Suppressor macrophage treated with lipopolysaccharide for 1 hour (primary cell): ENCODE data around the gene SPAG5.

ENCODE experiments used
- DNase-seq, 3 donors: peaks; one replicate each; pipeline ENCODE4 v3.0.0-alpha.2; 2020 to 2022

SPAG5 gene, protein sequence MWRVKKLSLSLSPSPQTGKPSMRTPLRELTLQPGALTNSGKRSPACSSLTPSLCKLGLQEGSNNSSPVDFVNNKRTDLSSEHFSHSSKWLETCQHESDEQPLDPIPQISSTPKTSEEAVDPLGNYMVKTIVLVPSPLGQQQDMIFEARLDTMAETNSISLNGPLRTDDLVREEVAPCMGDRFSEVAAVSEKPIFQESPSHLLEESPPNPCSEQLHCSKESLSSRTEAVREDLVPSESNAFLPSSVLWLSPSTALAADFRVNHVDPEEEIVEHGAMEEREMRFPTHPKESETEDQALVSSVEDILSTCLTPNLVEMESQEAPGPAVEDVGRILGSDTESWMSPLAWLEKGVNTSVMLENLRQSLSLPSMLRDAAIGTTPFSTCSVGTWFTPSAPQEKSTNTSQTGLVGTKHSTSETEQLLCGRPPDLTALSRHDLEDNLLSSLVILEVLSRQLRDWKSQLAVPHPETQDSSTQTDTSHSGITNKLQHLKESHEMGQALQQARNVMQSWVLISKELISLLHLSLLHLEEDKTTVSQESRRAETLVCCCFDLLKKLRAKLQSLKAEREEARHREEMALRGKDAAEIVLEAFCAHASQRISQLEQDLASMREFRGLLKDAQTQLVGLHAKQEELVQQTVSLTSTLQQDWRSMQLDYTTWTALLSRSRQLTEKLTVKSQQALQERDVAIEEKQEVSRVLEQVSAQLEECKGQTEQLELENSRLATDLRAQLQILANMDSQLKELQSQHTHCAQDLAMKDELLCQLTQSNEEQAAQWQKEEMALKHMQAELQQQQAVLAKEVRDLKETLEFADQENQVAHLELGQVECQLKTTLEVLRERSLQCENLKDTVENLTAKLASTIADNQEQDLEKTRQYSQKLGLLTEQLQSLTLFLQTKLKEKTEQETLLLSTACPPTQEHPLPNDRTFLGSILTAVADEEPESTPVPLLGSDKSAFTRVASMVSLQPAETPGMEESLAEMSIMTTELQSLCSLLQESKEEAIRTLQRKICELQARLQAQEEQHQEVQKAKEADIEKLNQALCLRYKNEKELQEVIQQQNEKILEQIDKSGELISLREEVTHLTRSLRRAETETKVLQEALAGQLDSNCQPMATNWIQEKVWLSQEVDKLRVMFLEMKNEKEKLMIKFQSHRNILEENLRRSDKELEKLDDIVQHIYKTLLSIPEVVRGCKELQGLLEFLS

DNA sequence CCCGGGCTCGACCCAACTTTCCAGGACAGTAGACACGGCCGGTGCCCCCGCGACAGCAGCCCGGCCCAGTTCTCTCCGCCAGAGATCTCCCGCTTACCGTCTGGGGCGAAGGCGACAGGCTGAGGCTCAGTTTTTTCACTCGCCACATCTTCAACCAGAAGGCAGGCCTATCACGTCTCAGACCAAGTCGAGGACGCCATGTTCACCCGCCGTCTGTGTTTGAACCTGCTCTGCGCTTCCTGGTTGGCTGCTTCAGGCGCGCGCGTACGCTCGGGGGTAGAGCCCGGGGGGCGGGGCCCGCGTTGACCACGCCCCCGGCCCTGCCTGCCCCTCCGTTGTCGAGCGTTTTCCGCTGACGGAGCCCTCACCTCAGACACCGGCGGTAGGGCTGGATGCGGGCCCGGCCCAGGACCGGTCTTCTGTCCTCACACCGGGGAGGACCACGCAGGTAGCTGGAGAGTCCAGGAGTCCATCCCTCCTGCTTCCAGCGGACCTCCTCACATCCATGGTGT, at the start of gene SPAG5:
Gene SPAG5 (minus strand): TSS at position 227 of the 512 bp plus-strand sequence. CDS start 79 bp downstream, at position 148.
- DNase-seq: peak; percentile 93 to 97 (median 95)

DNA sequence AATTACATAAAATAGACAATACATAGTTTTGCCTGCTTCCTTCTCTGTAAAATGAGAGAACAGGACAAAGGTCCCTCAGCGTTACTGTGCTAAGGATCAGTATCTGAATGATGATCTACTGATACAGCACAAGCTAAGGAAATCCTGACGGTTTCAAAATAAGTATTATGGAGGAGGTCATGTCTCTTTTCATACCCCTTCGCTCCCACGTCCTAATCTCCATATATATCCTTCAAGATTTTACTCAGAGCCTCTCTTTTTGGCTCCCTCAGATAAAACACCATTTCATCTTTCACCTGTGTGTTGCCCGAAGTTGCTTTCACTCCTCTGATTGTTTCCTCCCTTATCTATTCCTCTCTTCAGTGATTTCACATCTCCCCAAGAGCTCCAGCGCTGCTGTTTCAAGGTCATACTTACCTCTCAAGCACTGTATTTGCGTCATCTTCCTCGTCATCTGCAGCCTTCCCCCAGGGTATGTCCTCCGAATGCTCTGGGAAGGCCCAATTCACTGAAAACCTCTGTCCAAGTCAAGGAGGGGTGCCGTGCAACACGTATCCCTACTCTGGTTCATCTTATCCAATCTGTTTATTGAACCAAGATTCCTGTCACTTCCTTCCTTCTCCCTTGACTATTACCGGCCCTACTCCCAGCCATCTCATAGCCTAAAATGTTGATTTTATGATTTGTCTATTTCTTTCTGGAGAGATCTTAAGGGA, 47.4 kb upstream of the SPAG5 start:
- no peak for DNase-seq

DNA sequence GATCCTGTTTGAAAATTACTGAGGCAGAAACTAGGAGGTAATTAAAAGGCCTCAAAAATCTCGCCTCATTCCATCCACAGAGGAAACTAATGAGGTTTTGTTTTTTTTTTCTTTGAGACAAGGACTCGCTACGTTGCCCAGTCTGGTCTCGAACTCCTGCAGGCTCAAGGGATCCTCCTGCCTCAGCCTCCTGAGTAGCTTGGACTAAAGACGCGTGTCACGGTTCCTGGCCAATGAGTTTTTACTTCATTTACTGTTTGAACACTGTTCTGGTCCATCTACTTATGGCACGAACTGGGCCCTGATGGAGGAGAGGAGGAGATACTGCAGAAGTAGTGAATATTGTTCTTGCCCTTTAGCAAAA, 46.7 kb upstream of the SPAG5 start:
- no peak for DNase-seq

DNA sequence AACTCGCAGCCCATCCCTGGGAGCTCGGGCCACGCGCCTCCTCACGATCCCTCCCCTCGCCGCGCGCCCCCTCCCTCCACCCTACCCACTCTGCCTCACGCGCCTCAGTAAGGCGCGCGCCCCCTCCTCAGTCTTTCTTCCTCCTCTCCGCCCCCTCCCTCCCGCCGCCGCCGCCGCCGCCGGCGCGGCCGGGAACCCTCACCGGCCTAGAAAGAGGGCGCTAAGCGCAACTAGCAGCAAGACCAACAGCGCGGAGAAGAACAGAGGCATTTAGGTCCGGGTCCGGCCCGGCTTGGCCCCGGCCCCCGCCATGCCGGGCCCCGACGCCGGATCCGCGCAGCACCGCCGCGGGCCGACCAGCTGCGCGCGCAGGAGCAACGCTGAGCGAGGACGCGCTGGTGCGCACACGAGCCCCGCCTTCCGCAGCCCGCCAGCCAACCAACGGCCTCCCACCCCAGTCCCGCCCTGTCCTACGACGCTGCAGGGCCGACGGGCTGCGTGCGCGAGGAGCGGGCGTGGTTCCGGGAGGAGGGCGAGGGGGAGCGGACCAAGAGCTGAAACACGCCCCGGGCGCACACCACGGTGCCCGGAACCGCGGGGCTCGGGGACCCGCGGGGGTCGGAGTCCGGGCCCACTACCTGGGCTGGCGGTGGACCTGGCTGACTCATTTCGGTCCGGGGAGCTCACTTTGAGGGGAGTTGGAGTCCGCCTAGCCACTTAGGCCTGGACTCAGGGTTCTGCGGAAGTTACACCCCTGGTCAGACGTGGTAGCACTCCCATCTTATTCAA, 46.2 kb upstream of the SPAG5 start, which contains the start of gene BLTP2:
Gene BLTP2 (minus strand): TSS at position 372 of the 789 bp plus-strand sequence. CDS start 102 bp downstream, at position 270.
- peak; percentile 96 to 99 (median 98) for DNase-seq

DNA sequence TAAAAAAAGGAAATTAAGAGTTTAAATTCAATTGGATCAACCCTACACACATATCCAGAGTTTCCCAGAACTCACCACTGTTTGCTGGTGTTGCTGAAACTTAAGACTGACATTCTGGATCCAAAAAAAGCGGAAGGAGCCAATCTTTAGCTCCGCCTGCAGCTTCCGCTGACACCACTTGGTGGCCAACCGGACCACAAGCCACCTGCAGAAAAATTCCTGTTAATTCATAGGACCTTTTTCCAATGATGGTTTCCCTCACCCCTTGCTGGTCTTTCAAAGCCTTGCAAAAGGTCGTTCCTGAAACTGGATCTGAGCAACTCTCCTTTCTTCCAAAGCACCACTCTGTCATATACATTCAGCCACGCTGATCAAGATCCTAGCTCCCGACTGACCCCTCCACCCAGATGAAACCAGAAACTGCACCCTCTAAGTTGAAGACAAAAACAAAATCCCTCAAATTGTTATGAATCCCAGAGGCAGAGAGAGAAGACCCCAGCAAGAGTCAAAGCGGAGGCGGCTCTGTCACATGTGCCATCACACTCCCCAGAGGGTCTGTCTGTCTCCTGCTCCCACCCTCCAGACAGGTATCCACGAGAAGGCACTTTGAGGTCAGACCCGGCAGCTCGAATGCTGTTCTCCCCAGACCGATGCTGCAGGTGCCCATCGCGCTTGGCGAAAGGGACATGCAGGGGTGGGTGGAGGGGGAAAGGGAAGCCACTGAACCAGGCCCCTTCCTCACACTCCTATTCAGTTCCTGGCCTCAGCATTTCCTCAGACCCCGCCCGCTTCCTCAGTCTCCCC, 45.4 kb upstream of the SPAG5 start:
- DNase-seq: peak; percentile 78 to 85 (median 82)

DNA sequence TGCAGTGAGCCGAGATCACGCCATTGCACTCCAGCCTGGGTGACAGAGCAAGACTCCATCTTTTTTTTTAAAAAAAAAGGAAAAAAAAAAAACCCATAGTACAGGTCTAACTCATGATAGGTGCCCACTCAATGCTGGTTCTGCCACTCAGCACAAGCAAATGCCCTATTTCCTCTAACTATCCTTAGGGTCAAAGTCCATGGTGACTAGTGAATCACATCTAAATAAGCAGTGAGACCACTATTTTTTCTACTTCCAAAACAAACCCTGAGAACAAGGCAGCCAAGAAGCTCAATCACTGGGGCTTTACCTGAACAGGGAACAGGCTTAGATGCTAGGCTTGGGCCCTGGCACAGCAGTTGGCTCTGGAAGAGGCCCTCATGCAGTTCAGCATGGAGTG, 42.8 kb upstream of the SPAG5 start:
- no peak for DNase-seq

DNA sequence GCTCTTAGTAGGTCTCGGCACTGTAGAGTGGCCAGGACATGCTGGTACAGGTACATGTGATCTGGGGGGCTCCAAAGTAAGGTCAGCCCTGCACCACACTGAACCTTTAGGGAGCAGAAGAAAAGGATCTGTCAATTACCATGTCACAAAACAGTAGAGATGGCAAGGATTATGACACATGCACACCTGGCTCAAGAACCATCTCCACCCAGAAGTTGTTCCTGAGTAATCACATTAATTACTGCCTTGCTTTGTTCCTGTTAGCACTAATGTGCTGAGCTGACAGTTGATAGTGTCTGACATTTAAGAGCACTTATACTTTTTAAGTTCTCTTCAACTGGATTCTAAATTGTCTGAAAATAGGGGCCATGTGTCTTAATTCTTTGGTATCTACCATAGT, 36.7 kb upstream of the SPAG5 start:
- DNase-seq: no peak

DNA sequence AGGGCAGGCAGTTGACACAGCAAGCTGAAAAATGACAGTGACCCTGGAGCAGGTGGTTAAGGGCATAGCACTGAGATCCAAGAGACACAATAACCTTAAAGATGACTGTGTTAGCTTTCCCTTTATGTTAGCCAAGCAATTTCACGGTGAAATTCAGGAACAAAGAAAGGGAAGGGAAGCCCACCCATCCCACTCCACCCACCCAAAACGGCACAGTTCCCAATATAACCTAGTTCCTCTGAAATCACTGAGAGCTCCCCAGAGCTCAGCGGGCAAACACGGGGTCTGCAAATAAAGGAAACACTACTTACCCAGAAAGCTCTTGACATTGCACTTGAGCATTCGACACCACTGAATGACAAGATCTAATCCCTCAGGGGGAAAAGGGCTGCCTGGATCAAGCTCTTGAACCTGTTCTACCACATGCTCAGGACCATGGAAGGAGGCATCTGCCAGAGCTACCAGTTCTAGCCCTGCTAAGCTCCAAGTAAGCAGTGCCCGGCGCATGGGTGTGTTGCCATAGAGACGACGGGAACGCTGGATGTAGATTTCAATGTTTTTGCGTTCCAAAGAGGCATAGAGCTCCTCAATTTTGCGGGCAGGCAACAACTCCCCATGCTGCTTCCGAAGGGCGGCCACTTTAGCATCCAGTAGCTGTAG, 35.5 kb upstream of the SPAG5 start:
- DNase-seq: peak; percentile 40 to 59 (median 54)

DNA sequence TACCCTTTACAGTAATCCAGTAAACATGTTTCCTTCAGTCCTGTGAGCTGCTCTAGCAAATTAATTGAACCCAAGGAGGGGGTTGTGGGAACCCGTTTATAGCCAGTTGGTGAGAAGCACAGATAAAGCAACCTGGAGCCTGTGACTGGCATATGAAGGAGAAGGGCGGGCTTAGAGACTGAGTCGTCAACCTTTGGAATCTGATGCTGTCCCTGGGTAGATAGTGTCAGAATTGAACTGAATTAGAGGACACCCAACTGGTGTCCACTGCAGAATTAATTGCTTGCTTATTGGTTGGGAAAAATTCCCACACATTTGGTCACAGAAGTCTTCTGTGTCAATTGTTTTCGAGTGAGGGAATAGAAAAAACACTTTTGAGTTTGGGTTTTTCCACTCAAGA, 28.0 kb upstream of the SPAG5 start:
- DNase-seq: no peak

DNA sequence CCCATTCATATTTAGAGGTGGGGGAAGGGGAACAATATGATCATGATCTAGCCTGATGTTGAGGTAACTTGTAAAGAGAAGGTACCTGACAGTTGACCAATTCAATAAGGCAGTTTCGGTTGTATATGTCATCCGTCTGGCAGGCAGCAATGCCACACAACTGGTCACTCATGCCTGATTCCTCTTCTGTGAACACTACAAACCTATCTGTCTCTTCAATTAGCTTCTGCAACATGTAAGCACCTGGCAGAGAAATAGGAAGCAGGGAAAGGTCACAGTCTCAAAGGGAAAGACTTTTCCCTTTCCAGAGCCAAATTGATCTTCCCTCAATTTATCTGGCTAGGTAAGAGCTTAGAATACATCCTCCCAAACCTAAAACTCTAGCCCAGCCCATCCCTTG, 25.3 kb upstream of the SPAG5 start:
- DNase-seq: no peak

DNA sequence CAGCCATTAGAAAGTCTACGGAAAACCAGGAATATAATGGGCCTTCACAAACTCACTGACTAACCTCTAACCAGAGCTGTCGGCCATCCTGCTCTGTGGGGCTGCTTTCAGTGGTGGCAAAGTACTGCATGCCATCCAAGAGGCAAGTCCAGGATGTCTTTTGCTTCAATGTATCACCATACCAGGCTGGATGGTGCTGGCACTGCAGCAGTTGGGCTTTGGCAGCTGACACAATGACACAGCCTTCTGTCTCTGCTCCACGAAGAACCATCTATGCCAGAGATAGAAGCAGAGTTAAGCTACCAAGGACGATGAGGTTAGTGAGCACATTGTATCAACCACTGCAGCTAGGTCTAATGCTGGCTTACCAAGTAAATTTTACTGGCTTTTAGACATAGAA, 24.9 kb upstream of the SPAG5 start:
- no peak for DNase-seq

DNA sequence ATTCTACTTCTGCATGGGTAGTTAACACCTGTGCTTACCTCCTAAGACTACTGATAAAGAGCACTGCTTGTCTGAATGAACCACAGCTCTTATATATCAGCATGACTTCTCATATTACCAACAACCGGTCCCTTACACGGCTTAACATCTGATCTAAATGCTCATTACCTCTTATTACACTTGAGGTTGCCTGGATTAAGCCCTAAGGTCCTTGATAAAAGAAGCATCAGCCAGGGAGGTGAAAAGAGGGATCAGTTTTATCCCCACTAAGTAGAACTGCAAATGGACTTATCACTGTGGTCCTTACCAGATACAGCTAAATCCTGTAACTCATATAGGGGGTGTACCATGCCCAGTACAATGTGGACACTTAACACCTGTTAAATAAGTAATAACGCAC, 23.4 kb upstream of the SPAG5 start:
- no peak for DNase-seq

DNA sequence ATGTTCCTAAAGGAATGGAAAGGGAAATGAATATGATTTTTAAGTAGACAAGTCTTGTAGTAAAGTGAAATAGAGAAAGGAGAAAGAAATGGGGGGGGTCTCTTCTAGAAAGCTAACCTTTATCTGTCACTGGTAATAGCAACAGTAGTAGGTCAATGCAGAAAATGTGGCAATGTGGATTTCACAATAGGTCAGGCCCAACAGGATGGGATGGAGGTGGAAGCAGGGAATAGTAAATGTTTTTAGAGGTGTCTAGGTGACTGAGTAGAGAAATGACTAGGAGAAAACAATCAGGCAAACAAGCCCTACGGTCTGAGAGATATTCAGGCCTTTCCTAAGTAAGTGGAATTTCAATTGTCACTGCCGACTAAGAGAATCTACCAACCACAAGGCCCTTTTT, 21.2 kb upstream of the SPAG5 start:
- no peak for DNase-seq

DNA sequence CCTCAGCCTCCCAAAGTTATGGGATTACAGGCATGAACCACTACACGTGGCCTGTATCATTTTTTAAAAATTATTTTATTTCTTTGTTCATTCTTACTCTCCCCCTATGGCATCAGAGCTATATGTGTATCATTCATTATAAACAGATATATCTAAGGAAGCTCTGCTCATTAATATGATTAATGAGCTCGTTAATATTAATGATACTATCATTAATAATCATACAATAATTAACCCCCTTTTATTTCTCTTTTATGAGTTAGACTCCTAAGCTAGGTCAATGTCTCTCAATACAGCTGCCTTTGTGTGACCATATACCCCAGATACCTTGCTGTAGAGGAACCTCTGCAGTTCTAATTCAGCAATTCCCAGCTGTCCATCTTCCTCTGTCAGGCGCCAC, 19.6 kb upstream of the SPAG5 start:
- DNase-seq: no peak

DNA sequence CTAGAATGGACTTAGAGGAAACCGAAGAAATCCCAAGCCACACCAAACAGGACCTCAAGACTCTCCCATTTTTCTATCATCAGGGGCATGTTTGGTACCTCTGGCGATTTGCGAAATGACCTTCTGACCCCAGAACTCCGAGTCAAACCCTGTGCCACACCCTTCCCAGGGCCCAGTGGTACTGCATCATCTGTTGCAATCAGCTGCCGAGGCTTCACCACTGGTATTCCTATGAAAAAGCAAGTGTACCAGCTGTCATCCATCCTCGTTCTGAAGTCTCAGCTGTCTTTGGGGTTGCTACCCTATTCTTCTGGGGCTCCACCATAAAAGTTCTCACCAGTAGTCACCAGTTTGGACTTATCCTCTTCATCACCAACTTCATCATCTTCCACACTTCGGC, 17.5 kb upstream of the SPAG5 start:
- no peak for DNase-seq

DNA sequence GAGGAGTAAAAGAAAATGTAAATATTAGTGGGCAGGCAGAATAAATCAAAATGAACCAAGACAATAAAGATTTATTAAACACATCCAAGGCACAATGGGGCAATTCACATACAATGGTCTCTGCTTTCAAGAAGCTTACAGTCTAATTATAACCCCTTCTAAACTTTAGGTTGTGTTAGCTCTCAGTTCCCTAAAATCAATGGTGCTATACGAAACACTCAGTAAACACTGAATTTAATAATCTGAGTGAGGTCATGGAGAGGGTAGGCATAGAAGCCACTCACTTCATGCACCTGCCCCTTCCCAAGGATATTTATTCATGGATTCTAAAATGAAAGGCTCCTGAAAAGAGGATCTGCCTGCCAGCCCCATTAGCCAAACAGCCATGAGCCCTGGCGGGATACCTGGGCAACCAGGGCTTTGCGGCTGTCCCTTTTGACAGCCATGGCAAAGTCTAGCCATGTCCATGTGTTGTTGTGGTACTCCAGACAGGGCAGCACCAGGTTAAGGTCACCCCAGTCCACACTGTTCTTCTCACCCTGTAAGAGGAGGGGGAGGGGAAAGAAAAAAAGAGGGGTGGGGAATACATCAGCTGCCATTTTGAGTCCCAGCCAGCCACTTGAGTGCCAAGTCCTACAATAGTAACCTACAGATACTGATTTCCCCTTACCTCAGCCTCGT, 16.6 kb upstream of the SPAG5 start:
- DNase-seq: no peak

DNA sequence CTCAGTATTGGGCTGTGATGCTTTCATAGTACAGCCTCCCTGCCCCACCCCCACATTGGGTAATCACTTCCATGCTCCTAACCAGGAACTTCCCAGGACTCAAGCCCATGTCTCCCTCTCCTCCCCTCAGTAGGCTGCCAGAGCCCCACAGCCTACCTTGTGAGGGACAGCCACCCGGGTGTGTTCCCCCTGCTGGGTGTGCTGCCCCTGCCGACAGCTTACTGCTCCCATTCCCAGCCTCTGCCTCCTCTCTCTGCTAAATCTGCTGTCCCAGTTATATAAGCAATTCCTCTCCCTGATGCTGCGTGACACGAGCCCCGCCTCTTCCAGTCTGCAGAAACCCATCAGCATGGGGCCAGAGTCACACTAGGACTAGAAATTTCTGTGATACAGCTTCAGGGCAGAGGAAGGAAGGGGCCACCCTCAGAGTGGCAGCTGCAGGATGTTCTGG, 15.1 kb upstream of the SPAG5 start, which contains the start of gene RSKR:
Gene RSKR (minus strand): TSS at position 255 of the 451 bp plus-strand sequence. CDS start 24 bp downstream, at position 231.
- no peak for DNase-seq

DNA sequence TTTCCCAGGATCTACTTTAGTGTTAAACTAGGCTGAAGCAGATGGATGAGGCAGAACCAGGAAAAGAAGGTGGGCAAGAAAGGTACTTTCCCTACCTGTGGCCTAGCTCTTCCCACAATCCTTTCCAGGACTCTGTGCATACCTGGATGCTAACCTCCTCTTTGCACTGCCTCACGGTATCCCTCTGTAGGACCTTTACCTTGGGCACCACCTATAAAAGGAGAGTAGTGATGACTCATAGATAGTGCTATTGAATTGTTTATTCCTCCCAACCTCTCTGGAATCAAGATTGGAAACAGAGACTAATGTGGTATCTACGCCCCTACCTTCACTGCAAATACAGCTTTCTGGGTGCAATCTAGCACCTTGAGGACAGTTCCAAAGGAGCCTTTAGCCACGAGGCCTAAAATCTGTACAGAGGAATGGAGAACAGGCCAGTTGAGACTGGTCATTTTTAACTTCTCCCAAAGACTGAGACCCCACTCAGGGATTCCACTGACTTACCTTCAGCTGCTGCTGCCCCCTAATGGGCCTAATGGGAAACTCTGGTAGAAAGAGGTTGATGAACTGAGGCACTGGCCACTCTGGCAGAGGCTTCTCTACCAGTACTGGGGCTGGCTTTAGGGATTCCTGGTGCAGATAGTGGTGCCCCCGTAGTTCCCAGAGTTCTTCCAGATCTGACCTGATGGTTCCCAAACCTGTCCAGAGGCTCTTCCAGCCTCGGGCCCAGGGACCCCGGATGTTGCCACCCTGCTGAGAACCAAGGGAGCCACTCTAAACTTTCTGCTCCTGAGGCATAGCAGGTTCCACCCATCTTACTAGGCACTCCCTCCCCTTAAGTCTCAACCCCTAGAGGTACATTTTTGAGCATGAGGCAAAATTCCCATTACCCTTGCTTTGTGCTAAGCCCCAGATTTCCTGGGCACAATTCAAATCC, 14.4 kb upstream of the SPAG5 start:
- DNase-seq: peak; percentile 36 to 55 (median 48)
